Stimulated activated CD4-positive, alpha-beta T cell treated with anti-CD3 and anti-CD28 coated beads, Interleukin-15, amount 100 ng/mL, for 48 hours (primary cell): Measurements from ENCODE around the gene APBA3.
"Not testable (repeated sequence)": the region's sequence is repeated elsewhere in the genome, so short reads cannot be mapped to it uniquely, and the experiment has no call there.

Source experiments
- DNase-seq, 2 donors: peaks; one replicate each; pipeline ENCODE4 v3.0.0-alpha.2; 2020; ENCODE audit warnings: low read depth in 2 of 2

The APBA3 gene

DNA sequence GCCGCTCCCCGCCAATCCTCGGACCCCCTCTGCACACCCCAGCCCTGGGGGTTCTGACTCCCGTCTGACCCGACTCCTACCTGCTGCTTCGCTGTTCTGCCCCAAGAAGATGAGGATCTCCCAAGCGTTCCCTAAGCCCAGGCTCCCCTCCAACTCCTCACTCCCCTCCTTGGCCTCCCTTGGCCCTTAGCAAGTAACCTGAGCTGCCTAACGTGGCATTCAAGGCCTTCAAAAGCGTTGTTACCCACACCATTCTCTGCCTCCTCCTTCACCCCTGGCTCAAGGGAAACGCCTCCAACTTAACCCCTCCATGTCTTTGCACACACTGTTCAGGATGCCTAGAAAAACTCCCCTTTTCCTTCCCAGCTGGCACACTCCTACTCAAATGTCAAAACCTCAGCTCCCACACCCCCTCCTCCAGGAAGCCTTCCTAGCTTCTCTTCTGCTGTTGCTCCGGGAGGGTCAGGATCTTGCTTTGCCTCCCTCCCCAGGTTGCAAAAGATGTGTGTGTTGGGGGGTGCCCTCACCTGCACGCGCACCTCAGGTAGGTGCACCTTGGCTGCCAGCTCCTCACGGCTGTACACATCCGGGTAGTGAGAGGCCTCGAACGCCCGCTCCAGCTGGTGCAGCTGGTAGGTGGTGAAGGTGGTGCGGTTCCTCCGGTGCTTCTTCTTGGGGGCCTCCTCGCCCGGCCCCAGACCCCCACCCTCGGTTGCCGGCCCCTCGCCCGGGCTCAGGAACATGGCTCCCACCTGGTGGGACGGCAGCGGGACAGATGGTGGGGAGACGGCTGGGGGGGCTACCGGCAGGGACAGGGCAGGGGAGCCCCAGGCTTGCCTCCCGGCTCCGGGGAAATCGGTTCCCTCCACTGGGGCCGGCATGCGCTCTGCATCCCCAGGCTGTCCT lies 9.8 kb upstream of the APBA3 start:
- DNase-seq, result no peak

DNA sequence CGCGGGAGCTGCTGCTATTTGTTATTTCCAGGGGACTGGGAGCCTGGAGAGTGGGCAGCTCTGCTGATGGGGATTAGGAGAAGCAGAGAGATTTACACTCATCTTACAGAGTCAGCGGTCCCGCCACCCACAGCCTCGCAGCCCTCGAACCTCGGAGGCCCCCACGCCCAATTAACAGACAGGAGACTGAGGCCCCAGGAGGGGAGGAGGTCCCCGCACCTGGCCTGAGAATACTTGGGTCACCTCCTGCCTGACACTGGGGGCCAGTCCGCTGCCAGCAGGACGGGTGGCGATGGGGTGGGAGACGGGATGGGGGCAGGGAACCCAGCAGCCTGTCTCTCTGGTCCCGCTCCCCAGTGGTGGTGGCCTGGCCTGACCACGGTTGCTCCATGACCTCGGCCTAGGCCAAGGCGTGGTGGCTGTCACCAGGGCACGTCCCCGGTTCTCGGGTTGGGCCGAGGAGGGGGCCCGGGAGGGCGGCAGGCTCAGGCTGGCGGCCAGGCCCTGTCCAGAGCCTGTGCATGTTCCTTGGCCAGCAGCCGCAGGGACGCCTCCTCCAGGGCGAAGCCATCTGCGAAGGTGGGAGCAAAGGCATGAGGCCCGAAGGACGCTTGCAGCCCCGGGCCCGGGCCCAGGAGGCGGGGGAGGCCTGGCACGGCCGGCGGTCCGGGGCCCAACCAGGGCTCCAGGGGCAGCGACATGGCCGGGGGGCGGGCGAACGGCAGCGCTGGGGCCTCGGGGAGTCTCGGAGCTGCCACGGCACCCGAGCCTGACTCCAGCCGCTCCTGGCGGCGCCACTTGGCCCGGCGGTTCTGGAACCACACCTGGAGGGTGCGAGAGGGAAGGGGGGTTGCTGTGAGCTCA lies 8.9 kb upstream of the APBA3 start:
- DNase-seq, result no peak

DNA sequence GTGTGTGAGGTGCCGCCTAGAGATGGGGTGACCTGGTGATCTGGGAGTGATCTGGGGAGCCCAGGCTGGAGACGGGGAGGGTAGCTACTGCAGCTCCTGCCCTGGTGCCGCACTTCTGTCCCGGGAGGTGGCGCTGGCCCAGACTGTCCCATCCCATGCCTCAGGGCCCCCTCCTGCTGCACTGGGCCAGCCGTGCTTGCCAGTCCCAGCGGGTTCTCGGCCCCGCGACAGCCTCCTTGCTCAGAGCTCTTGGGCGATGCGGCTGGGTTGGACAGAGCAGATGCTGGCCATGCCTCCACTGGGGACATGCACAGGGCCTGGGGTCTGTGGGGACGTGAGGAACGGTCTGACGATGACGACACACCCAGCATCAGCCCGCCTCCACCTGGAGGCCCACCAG lies 8.0 kb upstream of the APBA3 start:
- no peak for DNase-seq

DNA sequence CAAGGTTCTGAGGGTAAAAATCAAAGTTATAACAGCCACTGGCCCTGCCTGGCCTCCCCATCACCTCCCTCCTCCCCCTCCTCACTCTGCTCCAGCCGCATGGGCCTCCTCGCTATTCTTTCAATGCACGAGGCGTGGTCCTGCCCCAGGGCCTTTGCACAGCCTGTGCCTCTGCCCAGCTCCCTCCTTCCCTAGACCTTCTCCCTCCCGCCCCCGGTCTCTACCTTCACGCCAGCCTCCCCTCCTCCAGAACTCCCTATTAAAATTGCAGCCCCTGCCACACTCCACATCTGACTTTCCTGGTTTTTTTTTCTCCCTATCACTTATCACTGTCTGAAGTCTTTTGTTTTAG lies 7.2 kb upstream of the APBA3 start:
- DNase-seq, result no peak

DNA sequence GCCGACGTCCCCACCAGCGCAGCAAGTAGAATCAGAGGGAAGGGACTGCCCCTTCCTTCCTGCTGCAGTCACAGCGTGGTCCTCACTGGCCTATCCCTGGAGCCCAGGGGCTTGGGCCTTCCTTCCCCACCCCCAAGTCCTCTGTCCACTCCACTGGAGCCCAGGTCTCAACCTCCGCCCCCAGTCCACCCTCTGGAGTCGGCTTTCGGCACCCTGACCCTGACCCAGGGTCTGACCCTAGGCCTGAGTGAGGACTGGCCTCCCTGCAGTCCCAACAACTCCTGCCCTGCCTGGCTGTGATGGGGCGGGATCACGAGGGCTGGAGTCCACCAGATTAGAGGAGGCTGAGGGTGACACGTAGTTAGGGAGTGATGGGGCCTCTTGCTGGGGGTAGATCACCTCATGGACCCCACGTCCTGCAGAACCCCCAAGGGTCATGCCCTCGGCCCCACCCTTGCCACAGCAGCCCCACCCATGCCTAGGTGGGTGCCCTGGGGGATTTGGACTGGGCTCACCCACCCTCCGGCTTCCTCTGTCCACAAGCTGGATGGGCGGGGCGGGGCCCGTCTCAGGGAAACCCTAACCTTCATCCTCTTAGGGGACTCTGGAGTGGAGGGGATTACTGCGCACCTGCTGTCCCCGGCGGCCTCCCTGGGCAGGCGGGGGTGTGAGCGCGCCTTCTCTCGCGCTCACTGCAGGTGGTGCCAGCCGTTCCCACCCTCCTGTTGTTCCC lies 6.7 kb upstream of the APBA3 start:
- DNase-seq, result no peak

DNA sequence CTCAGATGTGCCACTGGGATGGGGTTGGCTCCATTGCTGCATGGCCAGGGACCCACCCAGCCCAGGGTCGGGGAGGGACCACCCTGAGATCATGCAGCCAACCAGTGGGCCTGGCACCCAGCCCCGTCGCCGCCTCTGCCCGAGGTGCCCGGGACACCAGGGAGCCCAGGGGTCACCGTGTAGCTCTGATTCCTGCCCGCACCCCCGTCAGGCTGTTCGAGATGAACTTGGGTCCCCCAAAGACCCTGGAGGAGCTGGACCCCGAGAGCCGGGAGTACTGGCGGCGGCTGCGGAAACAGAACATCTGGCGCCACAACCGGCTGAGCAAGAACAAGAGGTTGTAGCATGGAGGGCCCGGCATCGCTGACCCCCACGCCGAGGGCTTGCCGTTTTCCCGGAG lies 5.6 kb upstream of the APBA3 start:
- DNase-seq, result no peak

DNA sequence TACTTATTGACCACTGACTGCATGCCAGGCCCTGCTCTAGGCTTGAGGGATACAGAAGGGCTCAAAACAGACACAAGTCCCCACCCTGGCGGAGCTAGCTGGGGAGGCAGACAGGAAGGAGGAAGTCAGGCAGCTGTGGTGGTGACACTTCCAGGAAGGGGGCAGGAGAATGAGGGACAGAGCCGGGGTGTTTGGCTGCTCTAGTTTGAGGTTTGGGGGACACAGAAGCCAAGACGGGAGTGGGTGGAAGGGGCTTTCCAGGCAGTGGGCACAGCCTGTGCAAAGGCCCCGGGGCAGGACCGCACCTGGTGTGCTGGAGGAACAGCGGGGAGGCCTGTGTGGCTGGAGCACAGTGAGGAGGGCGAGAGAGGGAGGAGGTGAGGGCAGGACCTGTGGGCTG lies 5.0 kb upstream of the APBA3 start:
- DNase-seq, result no peak

DNA sequence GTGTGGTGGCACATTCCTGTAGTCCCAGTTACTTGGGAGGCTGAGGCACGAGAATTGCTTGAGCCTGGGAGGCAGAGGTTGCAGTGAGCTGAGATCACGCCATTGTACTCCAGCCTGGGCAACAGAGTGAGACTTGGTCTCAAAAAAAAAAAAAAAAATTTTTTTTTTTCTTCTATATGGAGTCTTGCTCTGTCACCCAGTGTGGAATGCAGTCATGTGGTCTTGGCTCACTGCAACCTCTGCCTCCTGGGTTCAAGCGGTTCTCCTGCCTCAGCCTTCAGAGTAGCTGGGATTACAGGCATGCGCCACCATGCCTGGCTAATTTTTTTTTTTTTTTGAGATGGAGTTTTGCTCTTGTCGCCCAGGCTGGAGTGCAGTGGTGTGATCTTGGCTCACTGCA lies 4.3 kb upstream of the APBA3 start:
- DNase-seq, result not testable (repeated sequence)

DNA sequence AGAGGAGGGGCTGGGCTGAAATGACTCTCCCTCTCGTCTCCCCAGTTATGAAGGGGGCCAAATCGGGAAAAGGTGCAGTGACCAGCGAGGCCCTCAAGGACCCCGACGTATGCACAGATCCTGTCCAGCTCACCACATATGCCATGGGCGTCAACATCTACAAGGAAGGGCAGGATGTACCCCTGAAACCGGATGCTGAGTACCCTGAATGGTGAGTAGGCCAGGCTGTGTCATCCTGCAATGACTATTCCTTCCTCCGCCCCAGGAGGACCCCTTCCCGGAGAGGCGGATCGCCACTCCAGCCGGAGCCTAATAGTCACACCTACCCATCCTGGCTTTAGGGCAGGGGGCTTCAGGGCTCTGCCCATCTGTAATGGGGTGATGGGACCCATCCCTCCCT lies 3.6 kb upstream of the APBA3 start:
- no peak for DNase-seq

DNA sequence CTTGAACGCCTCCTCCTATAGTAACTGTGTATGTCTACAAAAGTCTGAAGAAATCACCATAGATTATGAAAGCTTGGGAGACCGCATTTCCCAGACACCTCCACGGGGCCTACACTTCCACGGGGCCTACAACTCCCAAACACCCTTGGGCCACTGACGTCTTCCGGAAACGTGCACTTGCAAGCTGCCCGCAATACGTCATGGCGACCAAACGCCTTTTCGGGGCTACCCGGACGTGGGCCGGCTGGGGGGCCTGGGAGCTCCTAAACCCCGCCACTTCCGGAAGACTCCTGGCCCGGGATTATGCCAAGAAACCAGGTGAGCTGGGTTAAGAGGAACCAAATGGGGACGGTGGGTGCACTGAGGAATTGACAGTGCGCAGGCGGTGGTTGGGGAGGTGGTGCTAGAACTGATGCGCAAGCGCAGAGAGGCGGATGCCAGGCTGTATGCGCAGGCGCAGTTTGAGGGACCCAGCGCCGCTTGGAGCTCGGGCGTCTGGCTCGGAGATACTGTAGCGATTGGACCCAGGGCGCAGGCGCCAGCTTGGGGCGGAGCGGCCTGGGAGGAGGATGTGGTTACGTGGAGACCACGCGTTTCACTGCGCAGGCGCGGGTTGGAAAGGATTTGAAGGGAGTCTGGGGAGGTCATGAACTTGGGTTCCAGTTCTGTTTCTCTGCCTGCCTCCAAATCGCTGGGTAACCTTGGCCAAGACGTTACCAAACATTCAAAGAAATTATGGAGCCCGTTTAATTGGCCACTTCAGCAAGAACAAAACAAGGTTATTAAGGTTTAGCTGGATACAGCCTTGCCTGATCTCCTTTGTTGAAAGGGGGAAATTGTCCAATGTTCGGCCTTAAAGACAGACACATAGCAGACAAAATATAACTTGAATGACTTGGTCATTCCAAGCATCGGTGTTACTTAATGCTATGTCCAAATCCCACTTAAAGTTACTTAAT lies 1.3 kb upstream of the APBA3 start, which contains the start of gene MRPL54:
Gene MRPL54 (plus strand): TSS at position 182 of the 959 bp plus-strand sequence. CDS start 19 bp downstream, at position 201.
- peak; percentile 99 for DNase-seq

DNA sequence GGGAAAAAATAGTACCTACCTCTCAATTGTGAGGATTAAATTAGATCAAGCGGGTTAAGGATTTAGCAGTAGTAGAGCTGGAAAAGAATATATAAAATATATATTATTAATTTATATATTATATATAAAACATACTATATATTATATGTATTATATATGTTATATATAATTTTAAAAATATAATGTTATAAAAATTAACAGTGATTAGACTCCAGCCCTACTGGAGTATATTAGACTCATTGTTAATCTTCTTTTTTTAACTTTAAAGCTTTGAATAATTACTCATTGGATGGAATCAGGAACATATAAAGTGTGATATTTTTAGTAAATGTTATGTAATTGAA lies 610 bp upstream of the APBA3 start:
- DNase-seq, result no peak

DNA sequence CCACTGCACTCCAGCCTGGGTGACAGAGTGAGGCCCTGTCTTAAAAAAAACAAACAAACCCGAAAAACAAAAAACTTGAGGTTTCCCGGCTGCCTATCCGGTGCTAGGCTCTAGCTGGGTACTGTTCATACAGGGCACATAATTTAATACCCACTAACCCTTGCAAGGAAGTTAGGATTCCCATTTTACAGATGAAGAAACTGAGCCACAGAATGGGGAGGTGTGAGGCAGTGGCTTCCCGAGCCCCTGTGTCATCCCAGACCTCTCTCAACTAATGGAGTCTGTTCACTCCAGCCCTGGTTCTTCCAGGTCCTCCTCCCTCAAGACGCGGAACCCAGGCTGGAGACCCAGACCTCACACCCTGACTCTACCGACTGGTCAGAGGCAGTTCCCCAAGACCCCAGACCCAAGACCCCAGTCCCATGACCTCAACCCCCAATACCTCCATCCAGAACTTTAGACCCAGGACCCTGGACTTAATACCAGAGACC lies 576 bp downstream of the APBA3 start:
- no peak for DNase-seq

DNA sequence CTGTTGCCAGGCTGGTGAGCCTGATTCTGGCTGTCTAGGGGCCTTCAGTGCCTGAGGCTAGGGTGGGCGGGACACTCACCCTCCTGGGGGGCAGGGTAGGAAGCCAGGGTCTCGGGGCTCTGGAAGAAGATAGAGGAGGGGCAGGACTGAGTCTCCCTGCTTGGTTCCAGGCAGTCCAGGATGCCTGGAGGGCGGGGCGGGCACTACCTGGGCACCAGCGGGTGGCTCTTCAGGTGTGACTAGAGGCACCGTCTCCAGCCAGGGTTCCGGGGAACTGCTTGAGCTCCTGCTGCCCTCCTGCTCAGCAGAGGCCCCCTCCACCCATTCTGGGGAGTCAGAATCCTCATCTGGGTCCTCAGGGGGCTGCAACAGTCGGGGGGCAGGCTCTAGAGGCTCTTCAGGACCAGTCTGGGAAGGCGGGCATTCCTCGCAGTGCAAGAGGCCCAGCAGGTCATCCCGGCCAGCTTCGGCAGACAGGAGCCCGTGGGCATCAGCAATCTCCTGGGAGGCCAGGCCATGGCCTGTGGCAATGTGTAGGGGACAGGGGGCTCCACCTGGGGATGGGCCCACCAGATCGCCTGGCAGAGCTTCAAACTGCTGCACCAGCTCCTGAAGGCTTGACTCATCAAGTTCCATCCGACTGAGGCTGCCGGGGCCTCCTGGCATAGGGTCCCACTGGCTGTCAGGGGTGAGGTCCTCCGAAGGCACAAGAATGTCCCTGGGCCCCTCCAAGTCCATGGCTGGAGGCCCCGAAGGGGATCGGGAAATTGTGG lies 1.8 kb downstream of the APBA3 start:
- DNase-seq, result no peak

DNA sequence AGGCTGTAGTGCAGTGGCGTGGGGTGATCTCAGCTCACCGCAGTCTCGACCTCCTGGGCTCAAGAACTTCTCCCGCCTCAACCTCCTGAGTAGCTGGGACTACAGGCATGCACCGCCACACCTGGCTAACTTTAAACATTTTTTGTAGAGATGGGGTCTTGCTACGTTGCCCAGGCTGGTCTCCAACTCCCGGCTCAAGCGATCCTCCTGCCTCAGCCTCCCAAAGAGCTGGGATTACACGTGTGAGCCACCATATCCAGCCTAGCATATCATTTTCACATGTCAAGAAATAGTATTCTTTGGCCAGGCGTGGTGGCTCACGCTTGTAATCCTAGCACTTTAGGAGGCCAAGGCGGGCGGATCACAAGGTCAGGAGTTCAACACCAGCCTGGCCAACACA lies 3.2 kb downstream of the APBA3 start:
- DNase-seq, result not testable (repeated sequence)

DNA sequence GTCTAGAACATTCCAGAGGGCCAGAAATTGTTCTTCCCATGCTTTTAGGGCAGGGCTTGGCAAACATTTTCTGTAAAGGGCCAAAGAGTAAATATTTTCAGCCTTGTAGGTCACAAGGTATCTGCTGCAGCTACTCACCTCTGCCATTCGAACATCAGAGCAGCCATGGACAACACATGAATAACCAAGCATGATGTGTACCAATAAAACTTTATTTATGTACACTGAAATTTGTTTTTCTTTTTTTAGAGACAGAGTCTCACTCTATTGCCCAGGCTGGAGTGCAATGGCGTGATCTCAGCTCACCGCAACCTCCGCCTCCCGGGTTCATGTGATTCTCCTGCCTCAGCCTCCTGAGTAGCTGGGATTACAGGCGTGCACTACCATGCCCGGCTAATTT lies 3.8 kb downstream of the APBA3 start:
- not testable (repeated sequence) for DNase-seq

DNA sequence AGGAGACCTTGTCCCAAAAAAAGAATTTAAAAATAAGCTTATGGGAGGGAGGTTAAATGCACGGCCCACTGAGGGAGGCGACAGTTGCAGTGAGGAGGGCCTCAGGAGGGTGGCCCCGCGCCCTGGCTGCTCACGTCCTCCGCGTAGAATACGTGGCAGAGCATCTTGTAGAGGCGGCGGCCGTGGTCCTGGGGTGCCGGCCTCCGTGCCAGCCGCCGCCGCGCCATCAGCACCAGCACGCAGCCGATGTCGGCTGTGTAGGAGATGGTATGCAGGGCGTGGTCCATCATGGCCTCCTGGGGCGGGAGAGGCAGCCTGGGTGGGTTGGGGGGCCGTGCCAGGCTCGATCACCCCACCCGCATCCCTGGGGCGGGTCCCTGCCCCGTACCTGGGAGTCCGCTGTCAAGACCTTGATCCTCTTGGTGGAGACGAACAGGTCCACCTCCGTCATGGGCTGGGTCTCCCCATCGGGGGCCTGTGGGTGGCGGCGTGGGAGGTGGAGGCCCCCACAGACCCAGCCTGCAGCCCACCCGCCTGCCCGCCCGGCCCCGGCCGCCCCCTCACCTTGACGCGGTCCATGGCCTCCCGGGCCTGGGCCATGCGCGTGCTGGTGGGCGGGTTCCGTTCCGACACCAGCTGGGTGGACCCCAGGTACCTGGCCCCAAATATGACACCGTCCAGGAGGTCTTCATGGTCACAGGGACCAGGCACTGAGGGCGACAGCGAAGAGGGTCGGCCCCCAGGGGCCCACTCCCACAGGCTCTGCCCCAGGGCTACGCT lies 7.7 kb downstream of the APBA3 start:
- DNase-seq, result no peak

DNA sequence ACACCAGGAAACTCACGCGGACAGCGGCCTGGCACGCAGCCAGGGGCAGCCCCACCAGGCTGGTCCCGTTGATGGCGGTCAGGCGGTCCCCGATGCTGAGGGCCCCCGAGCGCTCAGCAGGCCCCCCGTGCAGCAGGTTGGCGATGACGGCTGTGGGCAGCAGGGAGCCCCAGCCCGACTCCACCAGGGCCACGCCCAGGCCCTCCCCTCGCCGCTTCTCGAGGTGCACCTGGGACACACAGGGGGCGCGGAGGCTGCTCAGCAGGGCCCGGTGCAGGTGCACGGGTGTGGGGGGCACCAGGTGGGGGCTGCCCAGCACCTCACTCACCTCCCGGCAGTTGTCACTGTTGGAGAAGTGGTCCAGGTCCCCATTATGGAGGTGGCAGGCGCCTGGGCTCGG lies 9.0 kb downstream of the APBA3 start:
- no peak for DNase-seq

DNA sequence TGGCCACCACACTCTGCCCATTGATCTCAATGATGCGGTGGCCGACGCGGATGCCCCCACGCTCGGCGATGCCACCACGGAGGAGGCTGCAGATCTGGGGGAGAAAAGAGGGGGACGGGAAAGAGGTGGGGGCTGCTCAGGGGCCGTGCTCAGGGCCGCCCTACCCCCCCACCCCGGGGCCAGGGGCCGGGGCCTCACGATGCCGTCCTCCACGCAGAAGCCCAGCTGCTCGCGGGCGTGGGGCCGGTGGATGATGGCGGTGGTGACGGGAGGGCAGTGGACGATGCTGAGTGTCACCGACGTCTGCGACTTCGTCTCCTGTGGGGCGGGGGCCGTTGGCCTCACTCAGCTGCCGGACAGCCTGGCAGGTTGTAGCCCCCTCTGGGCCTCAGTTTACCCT lies 10.3 kb downstream of the APBA3 start:
- DNase-seq, result no peak

DNA sequence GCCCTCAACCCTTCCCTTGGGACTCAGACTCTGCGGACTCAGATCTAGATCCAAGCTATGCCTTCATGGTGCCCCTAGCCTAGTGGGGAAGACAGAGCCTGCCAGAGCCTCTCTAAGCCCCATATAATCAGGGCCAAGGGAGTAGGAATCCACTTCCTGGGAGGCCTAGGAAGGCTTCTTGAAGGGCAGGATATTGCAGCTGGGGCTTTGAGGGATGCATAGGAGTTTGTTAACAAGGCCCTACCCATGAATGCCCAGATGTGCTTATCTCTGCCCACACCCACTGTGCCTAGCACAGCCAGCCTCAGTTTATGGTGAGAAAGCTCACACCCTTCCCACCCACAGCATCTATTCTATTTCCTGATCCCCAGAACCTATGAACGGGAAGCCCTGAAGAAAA lies 11.3 kb downstream of the APBA3 start:
- no peak for DNase-seq
